Suprapubic skin (tissue), 4 donors: Measurements from ENCODE around the gene ANOS1. TPM values are rescaled to one million over a fixed set of nuclear protein-coding genes. Genes with fewer than 3 reads are reported as not detected.
"Not testable (repeated sequence)": the region's sequence is repeated elsewhere in the genome, so short reads cannot be mapped to it uniquely, and the experiment has no call there.

ENCODE experiments used
- DNase-seq, 2 donors: peaks; one replicate each; pipeline ENCODE4 v3.0.0-alpha.2; 2019; ENCODE audit warnings: low spot score in 2 of 2
- H3K27ac ChIP-seq: fragments of 200-600 bp; sonication (generic); one replicate; pipeline ENCODE4 v1.5.1; 2019
- H3K27me3 ChIP-seq: fragments of 200-600 bp; sonication (generic); one replicate; pipeline ENCODE4 v1.5.1; 2019
- H3K36me3 ChIP-seq: fragments of 200-600 bp; sonication (generic); one replicate; pipeline ENCODE4 v1.5.1; 2019
- H3K4me1 ChIP-seq: fragments of 200-600 bp; sonication (generic); one replicate; pipeline ENCODE4 v1.5.1; 2019
- H3K4me3 ChIP-seq: fragments of 200-600 bp; sonication (generic); one replicate; pipeline ENCODE4 v1.5.1; 2019; ENCODE audit warnings: mild to moderate bottlenecking
- H3K9me3 ChIP-seq: fragments of 200-600 bp; sonication (generic); one replicate; pipeline ENCODE4 v1.5.1; 2019
- CTCF ChIP-seq, 2 donors: fragments of 200-600 bp in 1 of 2; fragments of 450-650 bp in 1 of 2; sonication (generic) in 1 of 2; IDR thresholded peaks; one replicate each; pipeline ENCODE4 v1.5.1; 2016 to 2019; ENCODE audit warnings: antibody characterized with exemption in 2 of 2, mild to moderate bottlenecking in 1 of 2, moderate library complexity in 1 of 2
- EP300 ChIP-seq: sonication (generic); formaldehyde crosslinking; IDR thresholded peaks from one replicate; pipeline ENCODE4 v1.6.1; 2017; ENCODE audit warnings: antibody characterized with exemption
- POLR2A ChIP-seq, 2 donors: fragments of 450-650 bp; IDR thresholded peaks; one replicate each; pipeline ENCODE4 v1.6.1; 2017; ENCODE audit warnings: antibody characterized with exemption in 2 of 2, mild to moderate bottlenecking in 2 of 2, moderate library complexity in 2 of 2
- POLR2AphosphoS5 ChIP-seq, 3 donors: sonication (generic); formaldehyde crosslinking; IDR thresholded peaks; one replicate each; pipeline ENCODE4 v1.6.1; 2017; ENCODE audit warnings: antibody characterized with exemption in 3 of 3
- WGBS: methylation state at CpG from one replicate; pipeline ENCODE4 v1.1.5; 2018; 5-methylcytosine and 5-hydroxymethylcytosine counted together
- total RNA-seq, 4 donors: library from RNA; depleted of rRNA; stranded (reverse); fragments of >200 nt; gene quantifications; one replicate each; pipeline ENCODE4 v1.1.0, GENCODE V29; 2016

ANOS1 gene
- total RNA-seq, 4 donors from 2014 or later = 3.8 to 9.7 (median 5.7) TPM

DNA sequence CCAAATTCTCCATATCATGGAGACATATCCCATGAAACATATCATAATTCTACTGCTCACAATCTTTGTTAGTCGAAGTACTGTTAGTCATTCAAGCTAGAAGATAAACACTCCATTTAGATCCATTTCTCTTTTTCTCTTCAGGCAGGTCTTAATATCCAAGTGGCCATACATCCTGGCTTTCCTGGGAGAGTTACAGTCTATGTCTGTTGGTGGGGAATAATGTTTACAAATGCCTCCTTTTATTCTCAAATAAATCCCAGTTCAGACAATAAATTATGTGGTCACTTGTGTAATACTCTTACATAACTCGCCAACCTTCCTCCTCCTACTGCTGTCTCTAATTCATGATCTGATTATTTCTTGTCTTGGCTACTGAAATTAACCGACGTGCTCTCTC is 185.2 kb downstream of the ANOS1 start:
- 78% methylated on average over 4 of the region's 4 CpGs for WGBS
- H3K27me3 ChIP-seq = no peaks in the 10 kb centered on the region

GRCh38 chrX:8520791-8521190 is 211.1 kb downstream of the ANOS1 start:
- H3K27ac ChIP-seq = no peak overlapping the region
- no peak for DNase-seq
- no peaks in the 10 kb centered on the region for H3K36me3 ChIP-seq
- H3K27me3 ChIP-seq = no peaks in the 10 kb centered on the region
- WGBS = 34% methylated on average over 2 of the region's 2 CpGs
- peaks cover 3% of the 10 kb centered on the region for H3K4me1 ChIP-seq
- no peaks in the 10 kb centered on the region for H3K9me3 ChIP-seq
- TF ChIP-seq CTCF (IDR thresholded peaks at IDR 0.05) (no peak), POLR2AphosphoS5 (IDR thresholded peaks at IDR 0.05) (no peak), POLR2A (IDR thresholded peaks at IDR 0.05) (no peak), EP300 (no peak)
- H3K4me3 ChIP-seq = no peak overlapping the region

More for the DNA sequence above, 185.2 kb downstream of the ANOS1 start:
- H3K27ac ChIP-seq = no peak overlapping the region
- DNase-seq = no peak
- no peak for TF ChIP-seq POLR2A (IDR thresholded peaks at IDR 0.05)
- no peak for TF ChIP-seq CTCF (IDR thresholded peaks at IDR 0.05)
- no peak for TF ChIP-seq EP300
- no peak for TF ChIP-seq POLR2AphosphoS5 (IDR thresholded peaks at IDR 0.05)
- H3K4me1 ChIP-seq = no peaks in the 10 kb centered on the region
- no peaks in the 10 kb centered on the region for H3K36me3 ChIP-seq
- no peak overlapping the region for H3K4me3 ChIP-seq
- no peaks in the 10 kb centered on the region for H3K9me3 ChIP-seq

GRCh38 chrX:8520178-8520577 is 211.8 kb downstream of the ANOS1 start:
- no peak overlapping the region for H3K27ac ChIP-seq
- 46% methylated on average over 3 of the region's 3 CpGs for WGBS
- no peak overlapping the region for H3K4me3 ChIP-seq
- no peaks in the 10 kb centered on the region for H3K9me3 ChIP-seq
- peaks cover 3% of the 10 kb centered on the region for H3K4me1 ChIP-seq
- no peak for TF ChIP-seq EP300
- TF ChIP-seq CTCF (IDR thresholded peaks at IDR 0.05) = no peak
- no peak for TF ChIP-seq POLR2A (IDR thresholded peaks at IDR 0.05)
- no peak for TF ChIP-seq POLR2AphosphoS5 (IDR thresholded peaks at IDR 0.05)
- H3K27me3 ChIP-seq = no peaks in the 10 kb centered on the region
- DNase-seq = no peak
- no peaks in the 10 kb centered on the region for H3K36me3 ChIP-seq

DNA sequence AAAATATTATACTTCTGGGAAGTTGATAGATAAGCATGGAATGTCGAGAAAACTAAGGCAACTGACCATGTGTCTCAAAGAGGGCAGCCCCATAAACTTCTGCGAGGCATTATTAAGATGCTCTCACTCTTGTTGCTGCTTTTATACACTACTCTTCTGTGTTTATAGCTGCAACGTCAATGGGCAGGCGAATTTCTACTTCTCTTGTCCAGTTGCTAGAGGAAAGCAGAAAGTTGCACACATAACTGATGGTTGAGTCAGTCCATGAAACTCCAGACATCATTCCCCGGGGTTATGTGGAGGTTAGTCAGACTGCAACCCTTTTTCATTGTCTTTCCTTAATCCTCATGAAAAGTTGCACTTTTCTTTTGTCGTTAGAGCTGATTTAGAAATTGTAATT is 227.5 kb downstream of the ANOS1 start:
- Histone ChIP-seq H3K4me1 (no peaks in the 10 kb centered on the region), H3K36me3 (no peaks in the 10 kb centered on the region), H3K27me3 (no peaks in the 10 kb centered on the region), H3K9me3 (no peaks in the 10 kb centered on the region), H3K4me3 (no peak overlapping the region), H3K27ac (no peak overlapping the region)
- TF ChIP-seq CTCF (IDR thresholded peaks at IDR 0.05) (no peak), POLR2AphosphoS5 (IDR thresholded peaks at IDR 0.05) (no peak), POLR2A (IDR thresholded peaks at IDR 0.05) (no peak), EP300 (no peak)
- 75% methylated on average over 6 of the region's 6 CpGs for WGBS
- DNase-seq = no peak

- H3K27me3 ChIP-seq, H3K36me3 ChIP-seq, H3K4me1 ChIP-seq, H3K9me3 ChIP-seq, H3K27ac ChIP-seq, DNase-seq, H3K4me3 ChIP-seq: not testable (repeated sequence)
- 93% methylated on average over 21 of the region's 21 CpGs for WGBS
These were observed 229.8 kb downstream of the ANOS1 start for GRCh38 chrX:8502101-8502500.

DNA sequence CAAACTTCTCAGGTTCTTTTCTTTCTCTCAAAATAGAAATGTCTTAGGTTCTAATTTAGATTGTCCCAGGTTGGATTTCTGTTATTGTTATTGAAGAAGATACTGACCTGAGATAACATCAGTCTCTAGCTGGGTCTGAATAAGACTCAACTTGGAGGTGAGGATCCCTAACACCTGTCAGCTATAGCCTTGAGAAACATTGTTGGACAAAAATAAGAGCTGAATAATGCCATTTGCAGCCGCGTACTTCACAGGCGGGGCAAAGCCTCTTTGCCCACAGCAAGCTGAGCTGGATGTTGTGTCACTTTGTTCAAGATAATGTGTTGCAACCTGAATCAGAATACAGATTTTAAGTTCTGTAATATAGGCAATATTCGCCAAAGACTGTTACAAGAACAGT is 231.7 kb downstream of the ANOS1 start:
- Histone ChIP-seq H3K27ac (no peak overlapping the region), H3K4me1 (no peaks in the 10 kb centered on the region), H3K36me3 (no peaks in the 10 kb centered on the region), H3K27me3 (no peaks in the 10 kb centered on the region), H3K9me3 (no peaks in the 10 kb centered on the region), H3K4me3 (no peak overlapping the region)
- no peak for DNase-seq
- no peak for TF ChIP-seq POLR2A (IDR thresholded peaks at IDR 0.05)
- no peak for TF ChIP-seq CTCF (IDR thresholded peaks at IDR 0.05)
- no peak for TF ChIP-seq POLR2AphosphoS5 (IDR thresholded peaks at IDR 0.05)
- TF ChIP-seq EP300 = no peak
- 73% methylated on average over 4 of the region's 4 CpGs for WGBS

DNA sequence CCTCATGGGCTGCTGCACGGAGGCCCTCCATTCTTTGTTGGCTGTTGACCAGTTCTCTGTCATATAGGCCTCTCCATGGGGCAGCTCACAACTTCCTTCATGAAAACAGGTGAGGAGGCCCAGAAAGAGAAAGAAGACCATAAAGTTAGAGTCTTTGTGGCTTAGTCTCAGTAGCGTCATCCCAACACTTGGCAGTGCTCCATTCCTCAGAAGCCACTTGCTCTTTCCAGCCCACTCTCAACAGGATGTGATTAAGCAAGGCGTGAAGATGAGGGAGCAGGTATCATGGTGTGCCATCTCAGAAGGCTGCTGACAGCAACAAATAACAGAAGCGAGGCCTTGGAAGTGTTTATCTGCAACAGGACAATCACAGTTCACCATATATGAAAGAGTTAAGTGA is 236.9 kb downstream of the ANOS1 start:
- not testable (repeated sequence) for H3K4me1 ChIP-seq, H3K9me3 ChIP-seq, H3K36me3 ChIP-seq, H3K27me3 ChIP-seq, H3K27ac ChIP-seq, H3K4me3 ChIP-seq, DNase-seq
- 77% methylated on average over 4 of the region's 4 CpGs for WGBS
